Fibroblast of skin of right quadriceps (primary cell): ENCODE data around the gene PDLIM5.

Source experiments
- DNase-seq: peaks from one replicate; pipeline ENCODE4 v3.0.0-alpha.2; 2013

The PDLIM5 gene

DNA sequence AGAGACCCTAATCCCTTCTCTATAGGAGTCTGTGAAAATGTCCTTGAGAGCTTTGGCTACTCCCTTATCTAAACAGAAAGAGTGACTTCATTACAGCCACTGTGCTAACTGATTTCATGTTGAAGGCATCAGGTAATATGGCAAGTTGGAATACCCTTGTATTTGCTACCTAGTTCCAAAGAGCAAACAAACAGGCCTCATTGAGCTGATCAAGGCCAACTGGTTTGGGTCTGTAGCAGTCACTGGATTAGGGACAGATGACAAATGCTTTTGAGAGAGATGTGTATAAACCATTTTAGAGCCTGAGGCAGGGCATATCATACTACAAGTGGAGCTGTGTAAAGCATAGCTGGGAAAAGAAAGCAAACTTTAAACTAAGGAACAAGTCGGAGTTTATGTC is 22.9 kb upstream of the PDLIM5 start:
- DNase-seq = no peak

GRCh38 chr4:94430406-94430805 is 21.3 kb upstream of the PDLIM5 start:
- DNase-seq = no peak

DNA sequence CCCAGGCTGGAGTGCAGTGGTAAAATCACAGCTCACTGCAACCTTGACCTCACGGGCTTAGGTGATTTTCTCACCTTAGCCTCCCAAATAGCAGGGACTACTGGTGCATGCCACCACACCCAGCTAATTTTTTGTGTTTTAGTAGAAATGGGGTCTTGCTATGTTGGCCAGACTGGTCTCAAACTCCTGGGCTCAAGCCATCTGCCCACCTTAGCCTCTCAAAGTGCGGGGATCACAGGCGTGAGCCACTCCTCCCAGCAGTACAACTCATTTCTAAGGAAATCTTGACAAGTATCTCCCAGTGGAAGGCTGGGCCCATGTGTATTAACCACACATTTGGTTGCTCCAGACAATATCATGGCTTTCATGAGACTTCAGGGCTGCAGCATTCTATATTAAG is 20.4 kb upstream of the PDLIM5 start:
- no peak for DNase-seq

DNA sequence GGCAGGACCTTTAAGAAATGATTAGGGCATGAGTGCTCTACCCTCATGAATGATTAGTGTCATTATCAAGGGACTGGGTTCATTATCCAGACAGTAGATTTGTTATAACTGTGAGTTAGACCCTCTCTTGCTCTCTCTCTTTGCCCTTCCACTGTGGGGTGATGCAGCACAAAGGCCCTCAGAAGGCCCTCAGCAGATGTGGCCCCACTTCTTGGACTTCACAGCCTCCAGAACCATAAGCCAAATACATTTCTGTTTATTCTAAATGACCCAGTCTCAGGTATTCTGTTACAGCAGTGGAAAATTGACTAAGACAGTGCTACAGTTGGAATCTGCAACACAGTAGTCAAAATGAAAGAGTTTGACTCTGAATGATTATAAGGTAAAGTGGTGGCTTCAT is 17.2 kb upstream of the PDLIM5 start:
- no peak for DNase-seq

DNA sequence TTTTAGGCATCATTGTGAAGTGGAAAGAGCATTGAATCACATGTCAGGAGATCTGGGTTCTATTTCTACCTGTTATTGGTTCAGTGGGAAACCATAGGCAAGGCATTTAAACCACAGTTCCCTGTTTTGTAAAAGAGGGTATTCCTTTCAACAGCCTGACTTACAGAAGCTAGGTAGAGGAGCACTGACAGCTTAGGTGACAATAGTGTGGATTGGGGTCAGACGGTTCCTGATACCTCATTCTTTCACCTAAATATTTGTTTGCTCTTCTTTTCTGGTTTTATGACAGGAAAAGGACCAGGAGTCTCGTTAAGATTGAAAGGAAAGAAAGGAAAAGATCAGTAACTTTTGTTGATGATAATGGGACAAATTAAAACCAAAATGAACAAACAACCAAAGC is 15.9 kb upstream of the PDLIM5 start:
- no peak for DNase-seq

GRCh38 chr4:94436512-94436911 is 15.2 kb upstream of the PDLIM5 start:
- DNase-seq = no peak

DNA sequence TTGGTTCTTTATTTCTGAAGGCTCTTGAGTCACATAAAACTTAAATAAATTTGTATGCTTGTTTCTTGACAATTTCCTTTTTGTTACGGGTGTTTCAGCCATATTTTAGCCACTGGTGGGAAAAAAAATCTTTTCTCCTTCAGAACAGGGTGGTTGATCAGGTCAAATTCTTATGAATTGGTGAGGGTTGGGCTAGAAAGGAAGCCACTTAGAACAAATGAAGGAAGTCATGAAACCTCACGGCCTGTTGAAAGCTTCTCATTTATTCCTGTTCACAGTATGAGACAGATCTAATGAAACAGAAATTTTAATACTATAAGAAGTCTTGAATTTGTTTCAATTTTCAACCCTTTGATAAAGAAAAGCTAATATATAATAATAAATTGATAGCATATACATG is 12.1 kb upstream of the PDLIM5 start:
- no peak for DNase-seq

DNA sequence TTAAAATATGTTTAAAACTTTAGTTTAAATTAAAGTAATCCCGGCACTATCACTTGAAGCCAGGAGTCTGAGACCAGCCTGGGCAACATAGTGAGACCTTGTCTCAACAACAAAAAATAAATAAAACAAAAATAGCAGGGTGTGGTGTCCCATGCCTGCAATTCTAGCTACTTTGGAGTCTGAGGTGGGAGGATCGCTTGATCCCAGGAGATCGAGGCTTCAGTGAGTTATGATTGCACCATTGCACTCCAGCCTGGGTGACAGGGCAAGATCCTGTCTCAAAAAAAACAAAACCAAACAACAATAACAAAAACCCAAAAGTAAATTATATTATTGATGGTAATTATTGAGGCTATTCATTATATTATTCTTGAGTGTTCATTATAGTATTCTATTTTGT is 9.9 kb upstream of the PDLIM5 start:
- no peak for DNase-seq

- no peak for DNase-seq
Observed at GRCh38 chr4:94442251-94442650, 9.5 kb upstream of the PDLIM5 start.

DNA sequence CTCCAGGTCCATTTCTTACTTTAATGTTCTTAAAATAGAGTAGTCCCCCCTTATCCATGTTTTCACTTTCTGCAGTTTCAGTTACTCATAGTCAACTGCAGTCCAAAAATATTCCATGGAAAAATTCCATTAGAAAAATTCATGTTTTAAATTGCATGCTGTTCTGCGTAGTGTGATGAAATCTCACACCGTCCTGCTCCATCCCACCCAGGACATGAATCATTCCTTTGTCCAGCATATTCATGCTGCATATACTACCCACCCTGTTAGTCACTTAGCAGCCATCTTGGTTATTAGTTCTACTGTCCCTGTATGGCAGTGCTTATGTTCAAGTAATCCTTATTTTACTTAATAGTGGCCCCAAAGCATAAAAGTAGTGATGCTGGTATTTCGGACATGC is 5.4 kb upstream of the PDLIM5 start:
- peak; percentile 86 for DNase-seq

- no peak for DNase-seq
Observed at GRCh38 chr4:94447754-94448411, 3.9 kb upstream of the PDLIM5 start.

- DNase-seq = no peak
Observed at GRCh38 chr4:94448815-94449375, 2.8 kb upstream of the PDLIM5 start.

DNA sequence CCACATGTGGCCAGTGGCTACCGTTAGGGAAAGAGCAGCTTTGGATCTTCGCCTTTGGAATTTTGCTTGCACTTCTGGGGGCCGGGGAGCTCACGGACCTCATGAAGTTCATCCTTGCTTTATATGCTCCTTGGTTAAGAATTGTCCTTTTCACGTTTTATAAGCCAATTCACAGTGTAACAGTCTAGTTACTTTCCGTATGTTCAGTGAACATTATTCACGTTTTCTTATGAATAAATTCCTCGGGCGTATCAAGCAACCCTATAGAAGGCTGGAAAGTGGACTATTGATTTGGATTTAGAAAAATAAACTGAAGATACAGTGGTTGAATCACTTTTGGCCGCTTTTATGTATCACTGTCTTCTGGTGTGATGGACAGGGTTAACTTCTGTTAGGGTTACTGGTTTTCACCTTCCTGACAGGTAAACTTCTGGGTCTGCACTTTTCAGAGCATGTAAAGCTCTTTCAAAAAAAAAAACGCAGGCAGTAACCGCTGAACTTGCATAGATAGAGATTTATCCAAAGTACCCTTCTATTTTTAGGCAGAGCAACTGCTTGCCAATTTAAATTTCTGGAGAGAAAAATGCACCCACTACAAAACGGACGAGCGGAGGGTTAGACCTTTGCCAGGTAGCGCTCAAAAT is 569 bp upstream of the PDLIM5 start:
- DNase-seq = no peak

- DNase-seq = peak; percentile 78
Observed at GRCh38 chr4:94452476-94453371, 982 bp downstream of the PDLIM5 start.

DNA sequence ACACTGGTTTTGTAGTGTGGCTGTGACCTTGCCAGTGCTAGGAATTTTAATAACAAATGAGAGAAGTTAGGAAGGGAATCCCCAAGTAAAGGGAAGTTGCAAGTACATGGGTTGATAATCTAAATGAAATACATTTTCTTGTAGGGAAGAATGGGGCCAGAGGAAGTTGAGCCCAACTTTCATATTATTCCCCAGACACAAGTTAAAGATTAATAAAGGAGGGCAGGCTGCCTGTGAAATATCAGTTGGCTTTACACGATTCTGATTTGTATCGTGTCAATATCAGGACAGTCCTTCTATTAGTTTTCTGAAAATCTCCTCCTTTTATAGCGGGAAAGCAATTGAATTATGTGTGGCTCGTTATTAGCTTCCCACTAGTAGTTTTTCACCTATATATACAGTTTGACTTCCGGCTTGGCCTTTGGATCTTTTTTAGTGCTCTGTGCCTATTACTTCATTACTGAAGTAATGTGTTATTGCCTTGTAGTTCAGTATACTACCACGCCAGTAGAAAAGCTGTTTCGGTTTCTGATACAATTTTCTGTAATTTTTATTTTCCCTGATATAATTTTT is 1.7 kb downstream of the PDLIM5 start:
- DNase-seq = no peak

DNA sequence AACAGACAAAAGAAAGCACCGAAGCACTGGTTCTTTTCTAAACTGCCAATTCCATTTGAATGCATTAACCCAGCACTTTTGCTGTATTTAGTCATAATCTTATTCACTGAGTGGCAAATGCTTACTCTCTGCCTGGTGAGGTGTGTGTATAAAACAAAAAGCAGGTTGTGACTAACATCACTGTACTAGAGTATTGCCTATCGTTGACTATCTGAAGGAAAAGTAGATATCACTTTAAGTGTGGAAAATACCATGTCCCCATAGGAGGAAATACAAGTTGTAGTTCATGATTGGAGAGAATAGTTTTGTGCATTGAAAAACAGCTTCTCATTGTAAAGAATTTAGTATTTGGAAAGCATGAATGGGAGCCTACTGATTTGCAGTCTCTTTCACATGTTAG is 2.7 kb downstream of the PDLIM5 start:
- DNase-seq = no peak

DNA sequence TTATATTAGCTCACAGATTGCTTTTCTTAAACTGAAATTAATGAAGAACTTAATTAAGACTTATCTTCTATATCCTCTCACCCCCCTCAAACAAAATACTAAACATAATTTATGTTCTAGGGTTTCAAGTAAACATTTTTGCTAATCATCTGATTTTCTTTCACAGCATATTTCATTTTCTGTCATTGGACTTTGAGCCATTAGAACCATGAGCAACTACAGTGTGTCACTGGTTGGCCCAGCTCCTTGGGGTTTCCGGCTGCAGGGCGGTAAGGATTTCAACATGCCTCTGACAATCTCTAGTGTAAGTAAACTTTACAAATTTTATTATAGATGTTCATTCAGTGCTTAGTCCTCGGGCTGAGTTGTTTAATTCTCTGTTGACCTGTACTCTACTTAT is 3.3 kb downstream of the PDLIM5 start:
- DNase-seq = peak; percentile 44

DNA sequence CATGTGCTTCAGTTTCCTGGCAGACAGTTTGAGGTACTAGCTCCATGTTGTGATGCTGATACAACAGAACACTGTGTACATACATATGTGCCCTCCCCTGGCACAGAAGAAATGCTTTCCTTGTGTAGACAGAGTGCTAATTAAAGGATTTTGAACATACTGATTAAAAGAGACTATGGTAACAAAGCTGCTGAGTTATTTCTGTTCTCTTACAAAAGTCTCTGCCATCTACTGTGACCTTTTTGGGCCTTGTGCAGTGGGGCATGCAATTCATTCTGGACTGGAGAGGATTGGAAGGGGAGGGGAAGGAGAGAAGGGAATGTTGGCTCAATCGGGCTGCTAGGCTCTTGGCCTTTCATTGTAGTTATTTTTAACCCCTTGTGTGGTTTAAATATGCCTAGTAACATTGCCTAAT is 6.0 kb downstream of the PDLIM5 start:
- DNase-seq = no peak

DNA sequence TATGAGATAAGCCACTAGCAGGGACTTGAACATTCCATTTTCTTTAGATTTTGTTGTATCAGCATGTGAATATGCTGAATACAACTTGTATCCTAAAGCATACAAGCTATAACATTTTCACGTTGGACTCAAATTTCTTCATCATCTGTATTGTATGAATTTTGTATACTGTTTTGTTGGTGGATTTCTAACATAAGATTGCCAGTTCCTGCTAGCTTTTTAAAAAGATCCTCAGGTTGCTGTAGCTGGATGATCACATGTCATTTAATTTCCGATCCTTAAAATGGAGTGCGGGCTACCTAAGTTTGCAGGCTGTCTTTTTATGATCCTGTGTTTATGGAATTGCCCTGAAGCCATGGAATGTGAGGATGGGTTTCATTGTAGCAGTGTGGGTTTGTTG is 6.9 kb downstream of the PDLIM5 start:
- DNase-seq = no peak

- no peak for DNase-seq
Observed at GRCh38 chr4:94459462-94460161, 7.9 kb downstream of the PDLIM5 start.

DNA sequence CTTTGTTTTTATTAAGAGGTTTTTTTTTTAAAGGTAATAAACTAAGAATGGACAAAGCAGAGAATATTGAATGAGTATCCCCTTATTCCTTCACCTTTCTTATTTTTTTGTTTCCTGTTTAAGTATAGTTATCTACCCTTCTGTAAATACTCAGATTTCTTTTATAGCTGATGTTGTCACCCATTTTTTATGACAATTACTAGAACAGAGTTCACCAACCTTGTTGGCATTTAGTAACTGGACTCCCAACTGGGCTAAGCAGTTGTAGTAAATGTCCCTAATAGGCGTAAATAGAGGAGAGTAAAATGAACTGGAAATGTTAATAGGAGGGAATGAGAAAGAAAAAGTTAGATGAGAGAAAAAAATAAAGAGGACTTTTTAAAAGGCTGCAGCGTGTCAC is 9.8 kb downstream of the PDLIM5 start:
- DNase-seq = no peak

DNA sequence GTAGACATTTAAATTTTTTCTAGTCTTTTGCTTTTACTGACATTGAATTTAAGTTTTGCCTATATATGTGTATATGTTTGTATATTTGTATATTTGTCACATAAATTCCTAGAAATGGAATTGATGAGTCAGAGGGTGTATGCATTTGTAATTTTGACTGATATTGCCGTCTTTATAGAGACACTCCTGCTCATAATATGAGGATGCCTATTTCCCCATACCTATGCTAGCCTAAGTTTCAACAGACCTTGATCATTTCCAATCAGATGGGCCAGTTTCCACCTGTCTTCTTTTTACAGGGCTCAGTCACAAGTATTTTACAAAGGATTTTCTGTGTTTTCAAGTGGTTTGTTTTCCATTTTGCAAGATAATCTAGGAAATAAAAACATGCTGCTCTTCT is 10.8 kb downstream of the PDLIM5 start:
- no peak for DNase-seq

GRCh38 chr4:94463771-94464170 is 12.0 kb downstream of the PDLIM5 start:
- no peak for DNase-seq
